Measurements from ENCODE around the gene TCF7. TPM values are rescaled to one million over a fixed set of nuclear protein-coding genes. Genes with fewer than 3 reads are reported as not detected.

The TCF7 gene
- total RNA-seq, 1 donor from 2014 or later, result 0.27 TPM

GRCh38 chr5:134174841-134175839 is 60.7 kb downstream of the TCF7 start:
- DNase-seq (ENCODE audit: low read depth), result peak; percentile 53

- peak; percentile 41 for DNase-seq (ENCODE audit: low read depth)
Observed at GRCh38 chr5:134175921-134176510, 61.5 kb downstream of the TCF7 start.

GRCh38 chr5:134176511-134177368 is 62.3 kb downstream of the TCF7 start, which contains the start of gene SKP1:
SKP1 (minus strand) TSS chr5:134176950; CDS start chr5:134174022, 2,928 bp downstream.
- peak; percentile 83 for DNase-seq (ENCODE audit: low read depth)

GRCh38 chr5:134177369-134178095 is 63.1 kb downstream of the TCF7 start:
- peak; percentile 55 for DNase-seq (ENCODE audit: low read depth)

- DNase-seq (ENCODE audit: low read depth), result no peak
Observed at GRCh38 chr5:134178096-134178419, 63.6 kb downstream of the TCF7 start.

GRCh38 chr5:134183481-134183880 is 69.0 kb downstream of the TCF7 start:
- DNase-seq (ENCODE audit: low read depth), result no peak

GRCh38 chr5:134184155-134185135 is 70.0 kb downstream of the TCF7 start:
- DNase-seq (ENCODE audit: low read depth), result peak; percentile 78

GRCh38 chr5:134188092-134188491 is 73.6 kb downstream of the TCF7 start:
- DNase-seq (ENCODE audit: low read depth), result peak; percentile 56

- no peak for DNase-seq (ENCODE audit: low read depth)
Observed at GRCh38 chr5:134189031-134189430, 74.5 kb downstream of the TCF7 start.

- DNase-seq (ENCODE audit: low read depth), result peak; percentile 71
Observed at GRCh38 chr5:134195666-134196065, 81.2 kb downstream of the TCF7 start.

Other genes starting within 250 kb of the TCF7 start
- gene C5orf15, start 146.1 kb upstream of the TCF7 start, total RNA-seq, result 106 and 113 TPM in 2 replicates
- 402 and 504 TPM in 2 replicates for gene VDAC1, start 109.7 kb upstream of the TCF7 start, total RNA-seq
- 457 and 487 TPM in 2 replicates for gene SKP1, start 62.3 kb downstream of the TCF7 start, total RNA-seq
- 224 and 234 TPM in 2 replicates for gene PPP2CA, start 111.4 kb downstream of the TCF7 start, total RNA-seq